Testis (tissue), 3 donors: ENCODE measurements around the gene GLYATL1. TPM values are rescaled to one million over a fixed set of nuclear protein-coding genes. Genes with fewer than 3 reads are reported as not detected.
A peak's percentile ranks its signal among the peaks of the same experiment; 100 is the strongest.

Source experiments
- DNase-seq: peaks from one replicate; pipeline ENCODE4 v3.0.0-alpha.2; 2019
- H3K27ac ChIP-seq, 2 donors: fragments of 200-600 bp; sonication (generic); one replicate each; pipeline ENCODE4 v1.5.1; 2019
- H3K27me3 ChIP-seq: fragments of 200-600 bp; sonication (generic); one replicate; pipeline ENCODE4 v1.5.1; 2019
- H3K36me3 ChIP-seq: fragments of 200-600 bp; sonication (generic); one replicate; pipeline ENCODE4 v1.5.1; 2017; ENCODE audit warnings: low read depth; ENCODE audit errors: missing control alignments
- H3K4me1 ChIP-seq: fragments of 200-600 bp; sonication (generic); one replicate; pipeline ENCODE4 v1.5.1; 2019
- H3K4me3 ChIP-seq, 2 donors: fragments of 200-600 bp; sonication (generic); one replicate each; pipeline ENCODE4 v1.5.1; 2017 to 2019
- H3K9me3 ChIP-seq: fragments of 200-600 bp; sonication (generic); one replicate; pipeline ENCODE4 v1.5.1; 2017
- CTCF ChIP-seq, 3 experiments: fragments of 450-650 bp in 2 of 3; fragments of 200-600 bp in 1 of 3; sonication (generic) in 1 of 3; IDR thresholded peaks; one replicate each; pipeline ENCODE4 v1.5.1; 2016 to 2019; ENCODE audit warnings: antibody characterized with exemption in 3 of 3, mild to moderate bottlenecking in 2 of 3, moderate library complexity in 1 of 3
- POLR2A ChIP-seq: fragments of 450-650 bp; IDR thresholded peaks from one replicate; pipeline ENCODE4 v1.6.1; 2017; ENCODE audit warnings: antibody characterized with exemption, mild to moderate bottlenecking, moderate library complexity
- WGBS, 2 donors: methylation state at CpG; one replicate each; pipeline ENCODE4 v1.1.5; 2018; 5-methylcytosine and 5-hydroxymethylcytosine counted together
- intact Hi-C: fragments of 100-400 bp; cut with DNase I; formaldehyde crosslinking; loops from one replicate; pipeline ENCODE4 v1.15.1; 2023; ENCODE audit warnings: low total_unique reads
- polyA plus RNA-seq: library from polyadenylated mRNA; stranded (reverse); fragments of 350-450 nt; fragmentation: Illumina TruSeq; extraction: RNeasy Lipid Tissue Mini Kit (QIAGEN cat#74804); gene quantifications from one replicate; pipeline ENCODE4 v1.2.3, GENCODE V29; 2014; ENCODE audit warnings: low read depth, low replicate concordance; ENCODE audit not compliant: insufficient read depth
- total RNA-seq, 2 donors: library from RNA; depleted of rRNA; stranded (reverse); fragments of >200 nt; gene quantifications; one replicate each; pipeline ENCODE4 v1.2.3, GENCODE V29; 2016

Gene GLYATL1
- total and polyA plus RNA-seq, 3 donors from 2014 or later, result 0.40 to 1.4 TPM; not detected in 1

GRCh38 chr11:58924230-58924629 lies 15.1 kb upstream of the GLYATL1 start:
- Histone ChIP-seq H3K27ac (no peak overlapping the region), H3K36me3 (no peaks in the 10 kb centered on the region), H3K27me3 (no peaks in the 10 kb centered on the region), H3K4me3 (no peak overlapping the region), H3K9me3 (no peaks in the 10 kb centered on the region), H3K4me1 (peaks cover 4% of the 10 kb centered on the region)
- TF ChIP-seq POLR2A, result no peak
- no peak for TF ChIP-seq CTCF (IDR thresholded peaks at IDR 0.05)
- DNase-seq, result no peak
- intact Hi-C loops, result no loop called here
- WGBS, 2 donors, result 54 to 56% methylated on average over 4 of the region's 4 CpGs

- no peak for DNase-seq
- peaks cover 4% of the 10 kb centered on the region for H3K4me1 ChIP-seq
- H3K9me3 ChIP-seq, result no peaks in the 10 kb centered on the region
- TF ChIP-seq POLR2A (no peak), CTCF (IDR thresholded peaks at IDR 0.05) (no peak)
- intact Hi-C loops, result no loop called here
- no peak overlapping the region for H3K4me3 ChIP-seq
- H3K36me3 ChIP-seq, result no peaks in the 10 kb centered on the region
- 69 to 75% methylated on average over 5 of the region's 5 CpGs for WGBS, 2 donors
- no peaks in the 10 kb centered on the region for H3K27me3 ChIP-seq
- H3K27ac ChIP-seq, result no peak overlapping the region
Measured at GRCh38 chr11:58926251-58926650, 13.0 kb upstream of the GLYATL1 start.

GRCh38 chr11:58926695-58927094 lies 12.6 kb upstream of the GLYATL1 start:
- intact Hi-C loops, result no loop called here
- no peak for DNase-seq
- TF ChIP-seq CTCF (IDR thresholded peaks at IDR 0.05) (no peak), POLR2A (no peak)

DNA sequence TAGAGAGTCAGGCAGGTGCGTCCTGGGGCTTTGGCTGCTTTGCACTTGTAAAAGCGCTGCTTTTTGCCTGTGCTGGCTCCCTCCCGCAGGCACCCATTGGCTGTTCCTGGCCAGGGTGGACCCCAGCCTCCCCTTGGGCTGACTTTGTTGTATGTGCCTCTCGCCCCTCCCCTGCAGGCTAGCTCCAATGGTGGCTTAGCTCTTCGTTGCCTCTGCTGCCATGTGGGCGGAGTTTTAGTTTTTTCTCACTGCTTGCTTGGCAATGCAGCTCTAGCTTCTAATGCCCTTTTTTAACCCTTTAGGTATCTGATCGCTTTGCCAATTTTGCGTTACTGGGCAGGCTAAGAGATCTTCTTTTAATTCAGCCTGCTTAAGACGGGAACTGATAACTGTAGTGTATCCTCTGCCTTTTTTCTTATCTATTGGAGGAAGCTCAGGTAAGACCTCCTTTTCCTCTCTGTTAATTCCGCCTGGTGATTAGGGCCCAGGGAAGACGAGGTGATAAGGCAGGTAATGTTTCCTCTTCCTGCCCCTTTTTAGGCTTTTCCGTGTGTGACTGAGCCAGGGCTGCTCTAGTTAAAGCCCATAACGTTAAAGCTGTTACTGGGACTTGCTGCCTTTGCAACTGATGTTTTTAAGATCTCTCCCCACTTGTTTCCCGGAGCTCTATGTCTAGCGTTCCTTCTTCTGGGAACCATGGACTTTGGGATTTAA lies 11.7 kb upstream of the GLYATL1 start:
- H3K4me1 ChIP-seq, result peaks cover 4% of the 10 kb centered on the region
- intact Hi-C loops, result no loop called here
- 4% methylated on average over 15 of the region's 15 CpGs for WGBS, 2 donors
- peak; percentile 30 for DNase-seq
- H3K9me3 ChIP-seq, result no peaks in the 10 kb centered on the region
- no peaks in the 10 kb centered on the region for H3K27me3 ChIP-seq
- no peak for TF ChIP-seq CTCF (IDR thresholded peaks at IDR 0.05)
- TF ChIP-seq POLR2A, result no peak
- no peaks in the 10 kb centered on the region for H3K36me3 ChIP-seq
- peak overlapping the region in 1 of 2 donors; percentile 4 for H3K4me3 ChIP-seq
- no peak overlapping the region for H3K27ac ChIP-seq

More at GRCh38 chr11:58926695-58927094, 12.6 kb upstream of the GLYATL1 start:
- H3K27ac ChIP-seq, result no peak overlapping the region
- no peaks in the 10 kb centered on the region for H3K9me3 ChIP-seq
- no peak overlapping the region for H3K4me3 ChIP-seq
- no peaks in the 10 kb centered on the region for H3K36me3 ChIP-seq
- peaks cover 4% of the 10 kb centered on the region for H3K4me1 ChIP-seq
- no peaks in the 10 kb centered on the region for H3K27me3 ChIP-seq
- WGBS, 2 donors, result 67 to 76% methylated on average over 1 of the region's 1 CpG

- intact Hi-C loops, result no loop called here
- H3K27ac ChIP-seq, result no peak overlapping the region
- WGBS, 2 donors, result 12 to 31% methylated on average over 5 to 6 of the region's 6 CpGs
- TF ChIP-seq POLR2A, result no peak
- TF ChIP-seq CTCF (IDR thresholded peaks at IDR 0.05), result no peak
- no peaks in the 10 kb centered on the region for H3K27me3 ChIP-seq
- no peak for DNase-seq
- H3K9me3 ChIP-seq, result no peaks in the 10 kb centered on the region
- peak overlapping the region in 1 of 2 donors; percentile 4 for H3K4me3 ChIP-seq
- peaks cover 4% of the 10 kb centered on the region for H3K4me1 ChIP-seq
- H3K36me3 ChIP-seq, result no peaks in the 10 kb centered on the region
Measured at GRCh38 chr11:58928107-58928499, 11.2 kb upstream of the GLYATL1 start.
